GM12865 (cell line): ENCODE data around the gene CHADL.

ENCODE experiments used
- DNase-seq: peaks from one replicate; pipeline ENCODE4 v3.0.0; 2010; ENCODE audit warnings: low read depth
- H3K4me3 ChIP-seq: 2 replicates; pipeline ENCODE4 v1.5.1; 2011; ENCODE audit warnings: mild to moderate bottlenecking, low read depth, low read length, control low read depth
- TF ChIP-seq, protein P1 (sequence below): IDR thresholded peaks from 2 replicates; pipeline ENCODE4 v1.5.1; 2011; ENCODE audit warnings: low read length, control low read depth, low read depth, inconsistent platforms; ENCODE audit not compliant: insufficient read depth; ENCODE audit errors: missing control alignments

CHADL gene

DNA sequence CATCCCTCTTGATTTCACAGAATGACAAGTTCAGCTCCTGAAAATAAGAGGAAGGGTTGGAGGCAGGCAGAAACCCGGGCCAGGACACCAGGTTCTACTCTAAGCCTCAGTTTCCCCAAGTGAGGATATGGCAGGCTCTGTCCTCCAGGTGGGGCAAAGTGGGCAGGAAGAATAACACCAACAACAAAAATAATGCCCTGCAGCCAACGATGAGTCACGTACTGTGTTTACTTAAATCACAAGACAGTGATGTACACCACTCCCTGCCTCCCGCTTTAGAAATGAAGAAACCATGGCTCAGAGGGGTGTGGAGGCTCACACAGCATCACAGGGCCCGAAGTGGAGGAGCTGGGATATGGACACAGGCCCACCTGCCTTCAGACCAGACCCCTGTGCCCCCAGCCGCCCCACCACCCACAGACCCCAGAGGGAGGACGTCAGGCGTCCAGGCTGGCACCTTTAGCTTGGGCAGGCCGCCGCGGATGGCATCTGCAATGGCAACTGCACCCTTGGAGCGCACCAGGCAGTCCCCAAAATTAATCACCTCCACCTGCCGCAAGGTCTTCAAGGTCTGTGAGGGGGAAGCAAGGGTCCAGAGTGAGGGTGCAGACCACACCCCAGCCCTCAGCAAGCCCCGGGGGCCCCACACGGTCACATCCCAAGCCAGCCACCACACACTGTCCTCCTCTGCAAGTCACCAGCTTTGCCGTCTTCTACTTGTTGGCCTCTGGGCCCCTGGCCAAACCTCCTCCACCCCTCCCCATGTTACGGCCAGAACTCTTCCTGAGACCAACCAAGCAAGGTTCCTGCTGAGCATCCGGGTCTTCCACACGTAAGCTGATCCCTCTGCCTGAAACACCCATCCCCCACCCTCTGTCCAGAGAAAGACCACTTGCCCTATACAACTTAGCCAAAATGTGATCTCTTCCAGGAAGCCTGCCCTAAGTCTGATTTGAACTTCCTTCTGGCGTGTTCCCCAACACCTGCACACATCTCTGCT is 15.8 kb upstream of the CHADL start:
- TF ChIP-seq, protein P1, sequence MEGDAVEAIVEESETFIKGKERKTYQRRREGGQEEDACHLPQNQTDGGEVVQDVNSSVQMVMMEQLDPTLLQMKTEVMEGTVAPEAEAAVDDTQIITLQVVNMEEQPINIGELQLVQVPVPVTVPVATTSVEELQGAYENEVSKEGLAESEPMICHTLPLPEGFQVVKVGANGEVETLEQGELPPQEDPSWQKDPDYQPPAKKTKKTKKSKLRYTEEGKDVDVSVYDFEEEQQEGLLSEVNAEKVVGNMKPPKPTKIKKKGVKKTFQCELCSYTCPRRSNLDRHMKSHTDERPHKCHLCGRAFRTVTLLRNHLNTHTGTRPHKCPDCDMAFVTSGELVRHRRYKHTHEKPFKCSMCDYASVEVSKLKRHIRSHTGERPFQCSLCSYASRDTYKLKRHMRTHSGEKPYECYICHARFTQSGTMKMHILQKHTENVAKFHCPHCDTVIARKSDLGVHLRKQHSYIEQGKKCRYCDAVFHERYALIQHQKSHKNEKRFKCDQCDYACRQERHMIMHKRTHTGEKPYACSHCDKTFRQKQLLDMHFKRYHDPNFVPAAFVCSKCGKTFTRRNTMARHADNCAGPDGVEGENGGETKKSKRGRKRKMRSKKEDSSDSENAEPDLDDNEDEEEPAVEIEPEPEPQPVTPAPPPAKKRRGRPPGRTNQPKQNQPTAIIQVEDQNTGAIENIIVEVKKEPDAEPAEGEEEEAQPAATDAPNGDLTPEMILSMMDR = no peak
- DNase-seq = no peak
- no peak overlapping the region for H3K4me3 ChIP-seq

DNA sequence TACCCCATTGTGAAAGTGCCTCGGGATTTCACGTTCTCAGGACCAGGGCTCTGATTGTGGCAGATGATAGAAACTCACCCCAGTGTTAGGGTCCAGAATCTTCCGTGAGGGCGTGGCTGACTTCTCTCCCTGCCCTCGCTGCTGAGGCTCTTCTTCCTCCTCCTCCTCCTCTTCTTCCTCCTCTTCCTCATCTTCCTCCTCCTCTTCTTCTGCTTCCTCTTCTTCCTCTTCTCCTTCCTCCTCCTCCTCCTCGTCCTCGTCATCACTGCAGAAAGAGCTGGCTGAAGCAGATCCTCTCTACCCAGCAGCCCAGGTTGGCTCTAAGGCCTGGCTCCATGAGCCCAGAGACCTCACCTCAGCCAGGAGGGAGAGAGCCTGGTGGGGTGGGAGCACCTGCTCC is 13.5 kb upstream of the CHADL start:
- no peak for DNase-seq
- H3K4me3 ChIP-seq = no peak overlapping the region
- TF ChIP-seq, protein P1 = no peak

DNA sequence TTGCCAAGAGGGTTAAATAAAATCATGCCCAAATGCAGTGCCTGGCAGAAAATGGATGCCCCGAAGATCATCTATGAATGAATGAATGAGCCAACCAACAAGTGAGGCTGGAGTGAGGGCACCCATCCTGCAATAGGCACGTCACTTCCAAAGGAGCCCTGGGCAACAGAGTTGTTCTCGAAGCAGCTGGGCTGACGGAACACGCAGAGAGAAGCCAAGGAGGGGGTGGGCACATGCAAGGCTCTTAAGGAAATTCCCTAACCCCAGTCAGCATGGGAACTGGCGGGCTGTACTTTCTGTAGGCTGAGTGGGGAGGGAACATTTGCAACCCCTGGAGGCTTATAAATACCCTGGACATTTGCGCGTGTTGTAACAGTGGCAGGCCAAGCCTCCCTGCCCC is 11.6 kb upstream of the CHADL start:
- no peak overlapping the region for H3K4me3 ChIP-seq
- no peak for DNase-seq
- TF ChIP-seq, protein P1 = no peak

DNA sequence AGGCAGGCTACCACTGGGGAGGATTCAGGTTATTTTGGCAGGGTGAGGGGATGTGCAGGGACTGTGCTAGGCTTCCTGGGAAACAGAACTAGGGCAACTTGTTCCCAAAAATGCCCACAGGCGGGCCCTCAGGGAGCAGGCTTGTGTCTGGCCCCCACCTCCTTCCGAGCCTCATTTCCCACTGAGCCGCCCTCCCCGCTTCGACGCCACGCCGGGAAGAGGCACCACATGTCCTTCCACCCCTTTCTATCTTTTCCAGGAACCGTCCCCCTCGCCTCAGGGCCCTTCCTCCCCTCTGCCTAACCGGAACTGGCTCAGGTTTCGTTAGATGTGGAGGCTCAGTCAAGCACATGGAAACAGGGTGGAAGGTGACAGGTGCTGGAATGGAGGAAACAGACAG is 9.4 kb upstream of the CHADL start:
- no peak overlapping the region for H3K4me3 ChIP-seq
- TF ChIP-seq, protein P1 = no peak
- no peak for DNase-seq

DNA sequence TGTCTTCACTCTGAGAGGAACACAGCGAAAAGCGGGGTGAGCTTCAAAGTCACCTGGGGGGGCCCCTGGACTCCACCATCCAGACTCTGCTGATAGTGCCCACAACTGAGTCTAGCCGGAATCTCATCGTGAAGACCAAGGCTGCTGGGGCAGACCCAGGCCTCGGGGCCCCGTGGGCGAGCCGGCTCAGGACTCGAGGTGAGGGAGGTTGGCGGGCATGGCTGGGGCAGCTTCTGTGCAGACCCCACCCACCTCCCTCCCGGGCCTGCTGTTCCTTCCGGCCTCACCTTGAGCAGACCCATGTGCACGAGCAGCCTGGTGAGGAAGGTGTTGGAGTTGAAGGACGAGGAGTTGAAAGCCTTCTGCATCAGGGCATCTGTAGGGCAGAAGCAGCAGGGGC is 8.7 kb upstream of the CHADL start:
- no peak overlapping the region for H3K4me3 ChIP-seq
- DNase-seq = no peak
- TF ChIP-seq, protein P1 = no peak

DNA sequence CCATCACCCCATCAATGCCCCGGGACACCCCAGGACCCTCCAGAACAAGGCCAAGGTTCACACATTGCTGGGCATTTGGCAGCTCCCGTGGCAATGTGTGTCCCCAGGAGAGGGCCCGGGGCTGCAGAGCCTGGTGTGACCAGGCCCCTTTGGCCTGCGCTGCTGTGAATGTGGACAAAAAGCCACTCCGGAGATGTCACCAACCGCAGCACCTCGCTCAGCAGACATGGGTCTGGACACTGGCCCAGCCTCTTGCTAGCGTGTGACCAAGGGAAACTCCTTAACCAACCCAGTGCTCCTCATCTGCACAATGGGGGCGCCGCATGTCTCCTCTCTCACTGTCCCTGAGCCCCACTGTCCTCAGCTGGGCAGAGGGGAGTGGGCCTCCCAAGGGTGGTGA is 8.0 kb upstream of the CHADL start:
- H3K4me3 ChIP-seq = no peak overlapping the region
- TF ChIP-seq, protein P1 = no peak
- DNase-seq = no peak

DNA sequence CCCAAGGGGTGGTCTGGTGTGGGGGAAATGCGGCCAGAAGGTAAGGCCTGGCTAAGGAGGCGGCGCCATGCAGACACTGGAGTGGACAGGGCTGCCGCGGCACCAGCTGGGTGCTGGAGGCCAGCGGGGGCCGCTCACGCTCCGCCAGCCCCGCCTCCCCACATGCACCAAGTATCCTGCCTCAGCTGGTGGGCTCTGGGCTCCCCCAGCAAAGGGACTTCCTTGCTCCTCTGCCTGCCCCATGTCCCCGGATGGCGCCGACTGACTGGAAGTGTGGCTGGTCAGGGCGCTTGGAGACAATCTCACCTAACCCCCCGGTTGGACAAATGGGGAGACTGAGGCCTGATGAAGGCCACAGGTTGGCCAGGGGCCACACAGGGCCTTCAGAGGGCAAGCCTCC is 7.6 kb upstream of the CHADL start:
- DNase-seq = no peak
- TF ChIP-seq, protein P1 = no peak
- H3K4me3 ChIP-seq = no peak overlapping the region
